Right renal pelvis (tissue), 4 donors: ENCODE measurements around the gene VWA2. TPM values are rescaled to one million over a fixed set of nuclear protein-coding genes. Genes with fewer than 3 reads are reported as not detected.

Source experiments
- DNase-seq, 4 donors: peaks; one replicate each; pipeline ENCODE4 v3.0.0-alpha.2; 2013; ENCODE audit warnings: low read depth in 4 of 4, low spot score in 3 of 4, missing footprints in 1 of 4
- polyA plus RNA-seq, 4 donors: library from polyadenylated mRNA; unstranded; fragments of 120-200 nt; gene quantifications; one replicate each; pipeline ENCODE4 v1.2.1, GENCODE V29; 2013; ENCODE audit not compliant: insufficient read length in 4 of 4

The VWA2 gene
- polyA plus RNA-seq, 4 donors = 1.9 to 2.4 (median 1.9) TPM

- no peak for DNase-seq
Observed at GRCh38 chr10:114245121-114245791, 6.2 kb downstream of the VWA2 start.

GRCh38 chr10:114246679-114247305 lies 7.7 kb downstream of the VWA2 start:
- no peak for DNase-seq

GRCh38 chr10:114250236-114250635 lies 11.2 kb downstream of the VWA2 start:
- DNase-seq = no peak

- DNase-seq = no peak
Observed at GRCh38 chr10:114250716-114251115, 11.7 kb downstream of the VWA2 start.

- no peak for DNase-seq
Observed at GRCh38 chr10:114252092-114252491, 13.0 kb downstream of the VWA2 start.

- no peak for DNase-seq
Observed at GRCh38 chr10:114252883-114253282, 13.8 kb downstream of the VWA2 start.

GRCh38 chr10:114255227-114255626 lies 16.2 kb downstream of the VWA2 start:
- DNase-seq = no peak

- DNase-seq = no peak
Observed at GRCh38 chr10:114256008-114256765, 17.1 kb downstream of the VWA2 start.

- no peak for DNase-seq
Observed at GRCh38 chr10:114256822-114257221, 17.8 kb downstream of the VWA2 start.

- DNase-seq = no peak
Observed at GRCh38 chr10:114257498-114257897, 18.4 kb downstream of the VWA2 start.

GRCh38 chr10:114258274-114258840 lies 19.3 kb downstream of the VWA2 start:
- peak in 1 of 4 donors; percentile 16 for DNase-seq

GRCh38 chr10:114259824-114260223 lies 20.8 kb downstream of the VWA2 start:
- DNase-seq = no peak

- no peak for DNase-seq
Observed at GRCh38 chr10:114260366-114260765, 21.3 kb downstream of the VWA2 start.

- DNase-seq = no peak
Observed at GRCh38 chr10:114261076-114261475, 22.0 kb downstream of the VWA2 start.

- no peak for DNase-seq
Observed at GRCh38 chr10:114262496-114262895, 23.4 kb downstream of the VWA2 start.

GRCh38 chr10:114265392-114266053 lies 26.5 kb downstream of the VWA2 start:
- no peak for DNase-seq

GRCh38 chr10:114266521-114266920 lies 27.5 kb downstream of the VWA2 start:
- no peak for DNase-seq

- DNase-seq = no peak
Observed at GRCh38 chr10:114271075-114271778, 32.2 kb downstream of the VWA2 start.

- no peak for DNase-seq
Observed at GRCh38 chr10:114271779-114272167, 32.7 kb downstream of the VWA2 start.

- DNase-seq = no peak
Observed at GRCh38 chr10:114272696-114273095, 33.6 kb downstream of the VWA2 start.
